Fibroblast of mammary gland (primary cell): ENCODE measurements around the gene CMTM3.

Source experiments
- DNase-seq: peaks from one replicate; pipeline ENCODE4 v3.0.0-alpha.2; 2010; ENCODE audit warnings: low read depth
- H3K4me3 ChIP-seq: 2 replicates; pipeline ENCODE4 v1.5.1; 2011; ENCODE audit warnings: low read depth, mild to moderate bottlenecking, low read length, moderate library complexity; ENCODE audit not compliant: control insufficient read depth
- CTCF ChIP-seq: conservative IDR thresholded peaks from 2 replicates; pipeline ENCODE4 v1.5.1; 2011; ENCODE audit warnings: low read depth, low read length, inconsistent platforms; ENCODE audit not compliant: control insufficient read depth, insufficient read depth

CMTM3 gene

GRCh38 chr16:66574531-66574930, 30.0 kb upstream of the CMTM3 start:
- H3K4me3 ChIP-seq: no peak overlapping the region
- DNase-seq: no peak
- no peak for TF ChIP-seq CTCF

- no peak for TF ChIP-seq CTCF
- no peak for DNase-seq
- H3K4me3 ChIP-seq: no peak overlapping the region
These were observed 29.4 kb upstream of the CMTM3 start for GRCh38 chr16:66575060-66575459.

GRCh38 chr16:66576296-66576695, 28.2 kb upstream of the CMTM3 start:
- DNase-seq: no peak
- H3K4me3 ChIP-seq: no peak overlapping the region
- no peak for TF ChIP-seq CTCF

DNA sequence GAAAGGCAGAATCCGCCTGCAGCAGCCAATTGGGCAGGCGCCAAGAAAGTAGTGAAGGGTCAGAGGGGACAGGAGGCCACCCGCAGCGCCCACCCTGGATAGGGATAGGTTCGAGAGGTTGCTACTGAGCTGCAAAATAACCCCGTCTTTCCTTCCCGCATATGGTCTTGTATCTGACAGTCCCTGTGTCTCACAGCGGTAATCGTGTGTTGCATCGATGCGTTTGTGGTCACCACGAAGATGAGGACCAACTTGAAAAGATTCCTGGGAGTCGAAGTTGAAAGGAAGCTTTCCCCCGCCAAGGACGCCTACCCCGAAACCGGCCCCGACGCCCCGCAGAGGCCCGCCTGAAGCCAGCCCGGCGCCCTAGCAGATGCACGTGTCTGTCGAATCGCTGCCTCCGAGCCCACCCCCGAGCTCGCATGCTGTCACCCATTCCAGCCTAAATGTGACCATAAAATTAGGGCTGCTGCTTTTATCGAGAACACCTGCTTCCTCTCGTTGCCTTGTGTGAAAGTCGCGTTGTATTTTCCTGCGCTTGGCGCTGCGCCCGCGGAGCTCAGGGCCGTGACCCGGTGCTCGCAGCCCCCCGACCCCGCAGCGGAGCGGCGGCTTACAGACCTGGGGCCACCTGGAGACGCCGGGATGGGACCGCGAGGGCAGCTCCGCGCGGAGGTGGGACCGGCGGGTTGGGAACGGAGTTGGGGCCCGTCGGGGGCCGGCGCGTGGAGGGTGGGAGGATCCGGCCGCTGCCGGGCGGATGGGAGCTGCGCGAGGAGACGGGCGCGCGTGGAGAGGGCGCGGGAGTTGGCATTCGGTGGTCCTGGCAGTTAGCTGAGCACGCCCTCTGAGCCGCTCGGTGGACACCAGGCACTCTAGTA, 25.6 kb upstream of the CMTM3 start, which contains the start of gene CMTM2:
Gene CMTM2 (plus strand): TSS at position 813 of the 881 bp plus-strand sequence. CDS start 145 bp downstream, outside the sequence.
- TF ChIP-seq CTCF: no peak
- no peak within 1 kb of the TSS for H3K4me3 ChIP-seq
- no peak for DNase-seq

- H3K4me3 ChIP-seq: no peak overlapping the region
- peak; percentile 83 for DNase-seq
- peak; percentile 46 for TF ChIP-seq CTCF
These were observed 23.8 kb upstream of the CMTM3 start for GRCh38 chr16:66580605-66581209.

DNA sequence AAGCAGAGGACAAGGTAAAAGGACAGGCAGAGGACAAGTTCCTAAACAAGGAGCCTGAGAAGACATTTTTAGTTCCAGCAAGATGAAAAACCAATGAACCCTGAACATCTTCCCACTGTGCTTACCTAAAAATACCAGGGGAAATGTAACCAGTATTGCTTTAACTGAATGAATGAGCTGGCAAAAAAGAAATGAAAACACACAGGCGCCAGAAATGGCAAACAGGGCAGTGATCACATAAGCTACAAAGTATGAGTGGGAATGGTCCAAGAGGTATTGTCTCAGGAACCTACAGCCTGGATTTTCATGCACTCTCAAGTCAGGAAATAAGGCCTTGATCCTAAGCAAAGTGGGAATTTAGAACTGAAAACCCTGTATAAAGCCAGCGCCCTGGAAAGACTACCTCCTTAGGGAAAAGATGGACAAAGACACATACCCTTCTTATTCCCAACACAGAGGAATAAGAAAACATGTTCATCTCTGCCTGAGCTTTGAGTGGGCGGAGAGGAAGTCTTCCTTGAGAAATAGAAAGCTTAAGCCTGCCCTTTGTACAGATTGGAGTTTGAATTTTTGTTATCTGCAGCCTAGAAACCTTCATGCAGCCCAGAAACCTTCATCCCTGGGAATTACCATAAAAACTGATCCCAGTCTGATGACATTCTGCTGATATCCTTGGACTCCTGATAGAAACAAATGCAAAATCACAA, 23.1 kb upstream of the CMTM3 start:
- DNase-seq: peak; percentile 52
- no peak overlapping the region for H3K4me3 ChIP-seq
- TF ChIP-seq CTCF: no peak
